Activated naive CD4-positive, alpha-beta T cell treated with Interleukin-2 at 50 U/mL for 16 hours (primary cell): ENCODE results near the gene KIAA1755.

Experiments used
- DNase-seq: peaks from one replicate; pipeline ENCODE4 v3.0.0-alpha.2; 2020

The KIAA1755 gene

DNA sequence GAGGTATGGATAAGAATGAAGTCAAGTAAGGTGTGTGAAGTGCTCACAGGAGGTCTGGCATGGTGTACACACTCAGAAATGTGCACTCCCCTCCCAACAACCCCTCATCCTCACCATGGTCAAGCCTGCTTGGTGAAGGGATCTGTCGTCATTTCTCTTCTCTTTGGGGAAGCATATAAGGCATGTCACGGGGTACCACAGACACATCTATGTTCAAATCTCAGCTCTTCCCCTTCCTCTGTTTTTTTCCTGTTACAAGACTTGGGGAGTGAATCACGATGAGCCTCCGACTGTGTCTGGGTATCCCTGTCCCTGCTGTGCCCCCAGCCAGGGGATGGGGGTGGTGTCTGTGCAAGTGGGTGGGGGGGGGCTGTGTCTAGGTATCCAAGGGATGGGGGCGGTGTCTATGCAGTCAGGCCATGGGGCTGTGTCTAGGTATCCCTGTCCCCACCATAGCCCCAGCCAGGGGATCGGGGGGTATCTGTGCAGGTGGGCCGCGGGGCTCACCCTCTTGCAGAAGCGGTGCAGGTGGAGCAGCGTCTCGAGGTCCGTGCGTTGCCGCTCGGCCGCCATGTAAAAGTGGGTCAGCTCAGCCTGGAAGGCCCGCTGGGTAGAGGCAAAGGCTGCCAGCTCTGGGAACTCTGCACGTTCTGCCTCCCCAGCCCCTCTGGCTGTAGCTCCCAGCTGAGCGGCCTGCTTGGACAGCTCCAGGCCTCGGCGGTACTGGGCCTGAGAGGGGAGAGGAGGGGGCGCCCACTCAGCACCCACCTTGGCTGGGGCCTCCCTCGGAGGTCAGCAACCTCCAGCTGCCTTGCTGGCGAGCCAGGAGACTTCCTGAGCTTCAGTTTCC is 43.6 kb downstream of the KIAA1755 start:
- no peak for DNase-seq

DNA sequence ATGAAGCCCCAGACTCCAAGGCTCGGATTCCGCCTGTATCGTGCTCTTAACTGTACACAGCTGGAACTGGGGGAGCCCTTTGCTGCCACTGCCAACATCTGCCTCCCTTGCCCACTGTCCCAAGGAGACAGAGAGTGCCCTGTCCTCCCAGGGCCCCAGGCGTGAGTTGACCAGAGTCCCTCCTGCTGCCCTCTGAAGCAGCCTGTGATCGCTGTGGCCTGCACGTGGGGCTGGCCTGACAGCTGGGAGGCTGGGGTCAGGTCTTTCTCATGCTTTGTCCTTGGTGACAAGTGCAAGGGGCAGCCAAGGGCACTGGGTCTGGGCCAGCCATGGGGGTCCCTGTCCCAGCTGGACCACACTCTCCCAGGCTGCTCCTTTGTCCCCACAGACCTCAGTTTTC is 44.3 kb downstream of the KIAA1755 start:
- no peak for DNase-seq

DNA sequence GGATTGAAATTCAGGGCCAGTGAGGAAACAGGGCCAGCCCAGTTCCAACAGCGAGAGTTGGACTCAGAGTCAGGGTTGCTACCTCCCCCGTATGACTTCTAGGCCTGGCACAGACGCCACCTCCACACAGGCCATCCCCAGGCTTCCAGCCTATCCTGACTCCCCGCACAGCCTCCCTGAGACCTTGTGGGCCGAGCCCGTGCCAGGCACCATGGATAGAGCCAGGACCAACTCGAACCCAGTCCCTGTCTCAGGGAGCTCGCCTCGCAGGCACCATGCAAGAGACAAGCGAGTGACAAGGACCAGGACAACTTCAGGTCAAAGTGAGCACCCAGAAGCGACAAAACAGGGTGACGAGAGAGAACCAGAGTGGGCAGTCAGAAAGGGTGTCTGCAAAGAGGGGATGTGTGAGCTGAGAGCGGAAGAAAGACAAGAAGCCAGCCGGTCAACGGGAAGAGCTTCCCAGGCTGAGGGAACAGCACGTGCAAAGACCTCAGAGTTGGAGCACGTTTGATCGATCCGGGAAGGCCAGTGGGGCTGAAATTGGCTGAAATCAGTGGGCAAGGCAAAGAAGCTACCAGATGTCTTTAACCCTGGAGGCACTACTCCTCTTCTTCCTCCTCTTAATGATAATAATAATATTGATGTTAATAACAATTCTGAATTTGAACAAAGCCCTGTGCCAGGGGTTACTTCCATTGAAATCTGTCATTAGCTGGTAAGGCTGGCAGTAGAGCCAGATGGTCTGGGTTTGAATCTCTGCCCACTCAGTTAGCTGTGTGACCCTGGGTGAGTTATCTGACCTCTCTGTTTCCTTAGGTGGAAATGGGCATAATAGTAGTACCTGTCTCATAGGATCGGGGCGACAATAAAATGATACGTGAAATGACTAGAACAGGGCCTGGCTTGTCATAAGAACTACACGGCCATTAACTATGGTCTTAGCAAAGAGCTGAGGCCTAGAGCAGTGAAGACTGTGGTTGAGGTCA is 45.0 kb downstream of the KIAA1755 start:
- DNase-seq = no peak

DNA sequence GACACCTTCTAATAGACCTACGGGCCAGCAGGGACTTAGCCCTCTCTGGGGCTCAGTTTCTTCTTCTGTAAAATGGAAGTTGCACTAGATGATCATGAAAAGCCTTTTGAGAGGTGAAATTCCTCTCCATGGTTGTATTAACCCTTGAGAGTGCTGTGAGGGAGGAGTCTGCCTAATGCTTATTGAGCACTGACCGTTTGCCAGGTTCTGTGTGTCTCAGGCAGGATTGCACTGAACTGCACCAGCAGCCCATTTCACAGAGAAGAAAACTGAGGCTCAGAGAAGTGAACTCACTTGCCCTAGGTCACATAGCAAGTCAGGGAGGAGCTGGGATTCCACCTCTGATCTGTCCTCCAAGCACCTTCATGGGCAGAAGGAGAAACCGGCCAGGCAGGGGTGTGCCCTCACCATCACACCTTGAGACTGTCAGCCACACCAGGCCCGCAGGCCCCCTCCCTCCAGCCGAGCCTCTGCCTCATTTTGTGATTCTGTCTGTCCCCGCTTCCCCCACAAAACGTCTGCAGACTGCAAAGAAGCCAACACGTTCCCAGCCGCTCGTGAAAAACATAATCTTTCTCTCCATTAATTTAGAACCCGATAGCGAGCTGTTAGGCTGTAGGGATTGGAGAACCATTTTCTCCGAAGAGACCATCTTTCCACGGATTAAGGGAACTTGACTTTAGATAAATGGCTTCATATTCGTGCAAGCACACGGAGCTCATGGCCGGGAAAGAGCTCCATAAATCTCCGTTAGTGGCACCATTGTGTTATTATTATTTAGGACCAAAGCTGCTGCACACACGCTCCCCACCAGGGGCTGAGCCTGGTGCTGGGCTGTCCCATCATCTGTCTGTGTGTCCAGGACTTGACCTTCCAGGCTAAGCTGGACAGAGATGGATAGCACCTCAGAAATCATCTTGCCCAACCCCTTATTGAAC is 46.0 kb downstream of the KIAA1755 start:
- no peak for DNase-seq

DNA sequence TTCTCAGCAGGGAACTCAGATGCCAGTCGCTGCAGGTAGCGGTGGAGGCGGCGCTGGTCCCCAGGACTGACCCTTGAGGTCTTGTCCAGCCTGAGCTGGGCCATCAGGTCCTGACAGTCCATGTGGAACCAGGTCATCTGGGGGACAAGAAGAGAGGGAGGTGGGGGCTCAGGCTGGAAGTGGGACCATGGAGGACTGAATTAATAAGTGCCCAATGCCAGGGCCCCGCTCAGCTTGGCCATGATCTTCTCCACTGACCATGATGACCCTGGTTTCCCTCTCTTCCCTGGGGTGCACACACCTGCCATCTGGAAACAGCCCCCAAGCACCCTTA is 47.0 kb downstream of the KIAA1755 start:
- DNase-seq = no peak

DNA sequence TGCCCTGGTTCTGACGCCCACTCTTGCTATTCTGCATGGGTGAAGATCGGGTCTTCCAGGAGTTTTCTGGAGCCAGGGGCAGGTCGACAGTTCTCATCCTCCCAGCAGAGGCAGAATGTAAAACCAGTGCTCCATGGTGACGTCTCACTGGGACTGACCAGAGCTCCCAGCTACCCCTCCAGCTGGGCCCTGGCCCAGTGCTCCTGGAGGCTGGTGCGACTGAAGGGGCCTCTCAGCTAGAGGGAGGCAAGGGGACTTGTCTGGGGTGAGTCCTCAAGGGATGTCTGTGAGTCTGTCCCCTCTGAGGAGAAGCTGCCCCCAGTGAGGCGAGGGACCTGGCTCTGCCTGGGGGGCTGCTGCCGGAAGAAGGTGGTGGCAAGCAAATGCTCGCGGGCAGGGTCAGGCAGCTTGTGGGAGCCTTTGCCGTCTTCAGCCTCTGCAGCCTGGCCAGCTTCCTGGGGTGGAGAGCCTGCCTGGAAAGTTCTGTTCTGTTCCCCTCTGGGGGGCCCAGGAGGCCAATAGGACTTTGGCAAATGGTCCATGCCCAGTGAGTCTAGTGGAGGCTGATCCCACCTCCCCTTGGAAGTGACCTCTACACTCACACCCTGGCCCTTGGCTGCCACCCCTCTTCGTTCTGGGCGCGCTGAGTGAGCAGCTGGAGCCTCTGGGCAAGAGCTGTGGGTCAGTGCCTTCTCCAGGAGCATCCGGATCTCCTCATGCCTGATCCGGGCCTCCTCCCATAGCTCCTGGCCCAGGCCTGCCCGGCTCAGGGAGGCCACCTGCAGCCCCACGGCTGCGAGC is 47.5 kb downstream of the KIAA1755 start:
- DNase-seq = no peak

DNA sequence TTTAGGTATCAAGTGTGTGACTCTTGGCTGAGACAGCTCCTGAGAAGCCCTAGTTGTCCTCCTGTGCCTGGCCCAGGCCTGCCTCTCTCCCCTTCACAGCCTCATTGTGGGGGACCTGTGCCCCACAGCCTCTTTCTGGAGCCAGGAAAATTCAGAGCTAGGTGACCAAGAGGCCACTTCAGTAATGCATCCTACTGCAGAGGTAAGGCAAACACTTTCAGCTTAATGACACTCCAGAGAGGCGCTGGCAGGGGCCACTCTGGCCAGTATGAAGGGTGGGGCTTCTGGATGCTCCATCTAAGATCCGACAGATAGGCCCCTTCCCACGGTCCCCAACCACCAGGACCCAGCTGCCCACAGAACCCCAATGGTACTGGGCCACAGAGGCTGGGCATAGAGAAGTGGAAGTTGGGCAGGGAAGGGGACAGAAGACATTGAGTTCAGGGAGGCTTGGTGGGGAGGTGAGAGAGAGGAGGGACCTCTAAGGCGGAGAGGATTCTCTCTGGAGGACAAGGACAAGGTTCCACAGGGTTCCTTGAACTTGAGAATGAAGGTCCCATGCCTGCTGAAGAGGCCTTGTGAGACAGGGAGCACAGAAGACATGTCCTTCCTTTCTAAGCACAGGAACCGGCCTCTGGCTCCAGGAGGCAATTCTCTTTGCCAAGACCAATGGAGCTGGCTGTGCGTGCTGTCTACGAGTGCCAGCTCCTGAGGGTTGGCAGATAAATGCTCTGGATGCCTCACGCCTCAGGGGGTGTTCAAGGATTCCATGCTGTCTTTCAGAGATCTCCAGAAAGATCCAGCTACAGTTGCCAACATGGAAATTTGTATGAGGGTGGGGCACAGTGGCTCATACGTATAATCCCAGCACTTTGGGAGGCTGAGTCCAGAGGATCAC is 49.1 kb downstream of the KIAA1755 start:
- no peak for DNase-seq

DNA sequence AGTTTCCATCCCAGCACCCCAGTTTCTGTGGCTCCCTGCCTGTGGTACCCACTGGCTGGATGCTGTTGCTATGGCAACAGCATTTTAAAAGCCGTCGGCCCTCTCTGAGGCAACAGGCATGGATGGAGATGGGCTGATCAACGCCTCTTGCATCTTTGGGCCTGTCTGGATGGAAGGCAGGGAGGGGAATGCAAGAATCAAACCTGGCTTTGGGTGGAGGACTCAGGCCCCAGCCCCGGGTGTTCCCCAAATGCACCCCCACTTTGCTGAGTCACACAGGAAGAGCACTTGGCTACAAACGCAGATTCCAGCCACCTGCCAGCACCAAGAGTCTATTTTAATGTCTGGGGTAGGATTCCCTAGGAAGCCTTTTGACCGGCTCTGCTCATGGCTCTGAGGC is 49.8 kb downstream of the KIAA1755 start:
- no peak for DNase-seq

DNA sequence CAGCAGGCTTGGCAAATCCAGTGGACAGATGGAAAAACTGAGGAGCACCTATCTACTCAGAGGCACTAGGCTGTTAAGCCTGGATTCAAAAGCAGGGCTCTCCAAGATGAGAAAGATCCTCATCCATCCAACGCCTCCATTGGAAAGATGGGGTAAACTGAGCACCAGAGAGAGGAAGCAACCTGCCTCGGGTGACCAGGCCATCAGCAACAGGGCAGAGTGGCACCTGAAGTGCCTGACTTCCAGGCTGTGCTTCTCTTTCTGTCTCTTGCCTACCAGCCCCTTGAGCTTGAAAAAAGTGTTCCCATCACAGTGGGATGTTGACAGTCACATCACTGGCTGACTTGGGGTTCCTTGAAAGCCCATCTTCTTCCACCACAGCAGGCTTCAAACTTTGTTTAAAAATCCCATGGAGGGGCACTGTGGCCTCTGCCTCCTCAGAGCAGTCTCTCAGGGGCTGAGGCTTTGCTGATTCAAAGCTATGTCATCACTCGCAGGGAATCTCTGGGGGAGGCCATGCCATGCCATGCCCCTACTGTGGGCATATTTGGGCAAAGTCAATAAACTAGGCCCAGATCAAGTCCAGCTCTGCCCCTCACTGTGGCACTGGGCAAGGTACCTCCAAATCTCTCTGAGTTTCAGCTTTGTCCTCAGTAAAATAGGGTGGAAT is 50.7 kb downstream of the KIAA1755 start:
- no peak for DNase-seq

DNA sequence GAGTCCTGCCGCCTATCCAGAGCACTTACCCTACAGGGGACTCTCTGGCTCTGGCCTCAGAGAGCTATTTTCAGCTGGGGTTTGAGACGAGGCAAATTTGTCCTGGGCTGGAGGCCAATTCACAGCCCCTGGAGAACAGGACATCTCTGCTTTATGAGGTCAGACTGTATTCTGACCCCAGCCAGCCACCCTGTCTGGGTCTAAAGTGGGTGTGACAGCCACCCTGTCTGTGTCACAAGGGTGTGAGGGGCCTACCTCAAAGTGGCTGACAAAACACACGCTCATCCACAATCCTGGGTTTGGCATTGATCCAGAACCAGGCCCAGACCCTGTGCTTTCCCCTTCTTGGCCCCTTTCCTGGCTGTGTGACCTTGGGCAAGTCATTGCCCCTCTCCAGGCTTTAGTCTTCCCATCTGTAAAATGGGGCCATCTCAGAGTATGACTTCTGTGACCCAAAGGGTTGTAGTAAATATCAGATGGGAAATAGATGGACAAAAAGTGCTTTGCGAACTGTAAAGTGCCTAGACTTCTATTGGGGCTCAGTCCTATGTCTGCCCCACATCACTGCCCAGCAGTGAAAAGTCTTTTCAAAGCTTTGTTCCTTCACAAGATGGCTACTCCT is 51.4 kb downstream of the KIAA1755 start:
- DNase-seq = no peak

DNA sequence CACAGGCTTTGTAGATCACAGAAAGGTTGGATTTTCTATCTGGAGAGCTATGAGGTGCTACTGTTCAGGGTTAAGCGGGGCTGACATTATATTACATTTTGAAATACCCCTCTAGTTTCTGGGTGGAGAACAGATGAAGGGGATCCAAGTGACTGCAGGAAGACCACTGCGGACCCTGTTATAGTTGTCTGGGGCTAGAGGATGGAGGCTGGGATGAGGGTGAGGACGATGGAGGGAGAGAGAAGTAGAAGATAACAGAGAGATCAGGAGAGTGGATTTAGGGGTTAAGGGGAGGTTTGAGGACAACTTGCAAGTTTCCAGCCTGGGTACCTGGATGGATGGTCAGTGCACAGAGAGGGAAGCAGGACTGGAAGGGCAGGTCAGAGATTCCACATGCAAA is 52.0 kb downstream of the KIAA1755 start:
- no peak for DNase-seq

DNA sequence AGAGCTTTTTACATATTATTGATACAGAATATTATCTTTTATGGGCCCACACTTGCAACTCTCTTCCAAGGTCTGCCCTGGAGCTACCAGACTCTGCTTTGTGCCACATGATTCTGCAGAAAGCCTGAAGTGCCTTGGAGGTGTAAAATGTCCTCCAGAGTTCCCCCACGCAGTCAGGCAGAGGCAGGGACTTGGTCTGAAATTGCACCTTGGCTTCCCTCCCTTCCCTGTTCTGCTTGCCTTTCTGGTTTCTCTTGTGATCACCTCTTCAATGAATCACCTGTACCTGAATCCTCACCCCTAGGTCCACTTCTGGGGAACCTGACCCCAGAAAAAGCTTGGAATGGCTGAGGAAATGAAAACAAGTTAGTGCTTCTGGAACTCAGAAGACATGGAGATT is 52.4 kb downstream of the KIAA1755 start:
- DNase-seq = no peak

DNA sequence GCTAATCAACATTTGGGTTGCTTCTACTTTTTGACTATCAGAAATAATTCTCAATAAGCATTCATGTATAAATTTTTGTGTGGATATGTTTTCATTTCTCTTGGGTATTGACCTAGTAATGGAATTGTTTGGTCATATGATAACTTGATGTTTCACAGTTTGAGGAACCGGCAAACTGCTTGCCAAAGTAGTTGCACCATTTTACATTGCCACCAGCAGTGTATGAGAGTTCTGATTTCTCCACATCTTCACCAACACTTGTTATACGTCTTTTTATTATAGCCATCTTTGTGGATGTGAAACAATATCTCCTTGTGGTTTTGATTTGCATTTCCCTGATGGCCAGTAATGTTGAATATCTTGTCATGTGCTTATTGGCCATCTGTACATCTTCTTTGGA is 52.9 kb downstream of the KIAA1755 start:
- no peak for DNase-seq

DNA sequence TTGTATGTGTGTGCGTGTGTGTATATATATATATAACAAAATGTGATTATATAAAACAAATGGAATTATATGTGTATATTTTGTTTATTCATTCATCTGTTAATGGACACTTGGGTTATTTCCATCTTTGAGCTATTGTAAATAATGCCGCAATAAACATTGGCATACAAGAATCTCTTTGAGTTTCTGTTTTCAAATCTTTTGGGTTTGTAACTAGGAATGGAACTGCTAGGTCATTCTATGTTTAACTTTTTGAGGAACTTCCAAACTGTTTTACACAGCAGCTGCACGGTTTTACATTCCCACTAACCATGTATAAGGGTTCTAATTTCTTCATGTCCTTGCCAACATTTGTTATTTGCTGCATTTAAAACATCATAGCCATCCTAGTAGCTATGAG is 55.5 kb downstream of the KIAA1755 start:
- no peak for DNase-seq

DNA sequence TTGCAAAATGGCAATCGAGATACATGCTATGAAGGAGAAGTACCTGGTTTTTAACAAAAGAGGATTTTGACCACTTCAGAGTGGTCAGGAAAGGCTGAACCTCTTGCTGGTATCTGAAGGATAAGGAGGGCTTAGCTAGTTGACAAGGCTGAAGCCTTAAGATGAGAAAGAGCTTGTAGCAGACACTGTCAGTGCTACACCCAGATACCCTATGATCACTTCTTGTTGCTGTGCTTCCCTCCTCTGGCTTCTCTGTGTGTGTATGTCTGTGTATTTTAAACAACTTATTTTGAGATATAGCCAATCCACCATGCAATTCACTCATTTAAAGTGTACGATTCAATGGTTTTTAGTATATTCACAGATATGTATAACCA is 56.6 kb downstream of the KIAA1755 start:
- no peak for DNase-seq

DNA sequence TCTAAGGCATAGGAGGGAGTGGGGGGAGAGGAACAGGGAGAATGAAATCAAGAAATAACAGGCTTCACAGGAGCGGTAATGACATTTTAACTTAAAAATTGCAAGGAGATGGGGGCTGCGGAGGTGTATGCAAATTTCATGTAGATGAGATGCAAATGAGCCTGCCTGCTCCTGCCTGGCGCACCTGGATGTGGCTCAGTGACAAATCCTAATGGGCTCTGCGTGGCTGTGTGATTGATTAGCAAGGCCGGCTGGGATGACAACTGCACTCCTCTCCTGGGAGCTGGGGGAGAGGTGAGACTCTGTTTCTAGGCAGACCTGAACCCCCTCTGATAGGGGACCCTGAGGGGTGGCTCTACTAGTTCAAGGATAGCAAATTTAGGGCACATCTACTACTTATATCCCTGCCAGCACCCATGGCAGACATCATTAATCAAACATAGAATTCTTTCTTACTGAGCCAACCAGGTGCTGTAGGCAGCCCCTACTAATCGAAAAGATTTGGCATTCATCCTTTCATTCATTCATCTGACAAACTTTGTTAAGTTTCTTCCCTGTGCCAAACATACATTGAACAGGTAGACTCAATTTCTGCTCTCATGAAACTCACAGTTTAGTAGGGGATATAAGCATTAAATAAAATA is 57.1 kb downstream of the KIAA1755 start:
- no peak for DNase-seq

DNA sequence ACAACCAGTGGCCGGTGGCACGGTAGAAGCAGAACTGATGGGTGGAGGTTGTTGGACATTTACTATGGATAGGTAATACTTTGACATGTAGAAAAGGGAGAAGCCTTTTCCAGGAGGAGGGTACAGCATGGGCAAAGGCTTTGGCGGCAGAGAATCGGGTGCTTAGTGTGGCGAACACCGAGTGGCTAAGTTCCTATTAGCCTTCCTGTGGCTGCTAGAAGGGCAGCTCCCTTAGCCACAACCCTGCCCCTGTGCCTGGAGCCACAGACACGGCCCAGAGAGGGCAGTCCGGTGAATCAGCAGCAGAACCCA is 57.6 kb downstream of the KIAA1755 start:
- DNase-seq = no peak

DNA sequence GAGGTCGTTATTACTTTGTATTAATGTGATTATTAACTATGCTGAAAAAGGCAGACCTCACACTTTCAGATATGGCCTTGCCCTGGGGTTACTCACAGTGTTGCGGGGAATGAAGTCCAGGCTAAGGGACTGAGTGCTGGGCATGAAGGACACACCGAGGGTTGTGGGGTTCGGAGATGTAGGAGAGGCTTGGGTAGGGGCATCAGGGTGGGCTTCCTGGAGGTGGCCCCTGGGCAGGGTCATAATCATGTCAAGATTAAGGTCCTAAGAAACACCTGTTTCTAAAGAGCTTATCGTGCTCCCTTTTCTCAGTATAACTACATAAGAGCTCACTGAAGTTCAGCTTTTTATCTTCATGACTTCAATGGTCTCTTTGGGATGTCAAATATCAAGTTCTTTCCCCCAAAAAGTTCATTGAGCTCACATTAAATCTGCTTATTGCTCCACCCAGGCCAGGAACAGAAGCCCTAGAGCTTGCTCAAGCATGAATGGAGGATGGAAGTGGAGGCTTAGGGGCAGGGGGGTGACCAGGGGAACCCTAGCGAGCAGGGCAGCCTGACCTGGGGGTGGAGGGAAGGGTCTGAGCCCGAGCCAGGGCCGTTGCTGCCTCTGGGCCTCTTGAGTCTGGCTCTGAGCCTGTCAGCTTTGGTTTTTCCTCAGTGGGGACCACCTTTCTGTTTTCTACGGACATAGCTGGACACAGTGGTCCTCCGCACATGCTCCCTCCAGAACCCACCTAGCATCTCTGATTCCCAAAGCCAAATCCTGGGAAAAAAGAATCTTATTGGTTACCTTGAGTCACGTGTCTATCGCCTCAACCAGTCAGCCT is 58.2 kb downstream of the KIAA1755 start:
- DNase-seq = no peak

DNA sequence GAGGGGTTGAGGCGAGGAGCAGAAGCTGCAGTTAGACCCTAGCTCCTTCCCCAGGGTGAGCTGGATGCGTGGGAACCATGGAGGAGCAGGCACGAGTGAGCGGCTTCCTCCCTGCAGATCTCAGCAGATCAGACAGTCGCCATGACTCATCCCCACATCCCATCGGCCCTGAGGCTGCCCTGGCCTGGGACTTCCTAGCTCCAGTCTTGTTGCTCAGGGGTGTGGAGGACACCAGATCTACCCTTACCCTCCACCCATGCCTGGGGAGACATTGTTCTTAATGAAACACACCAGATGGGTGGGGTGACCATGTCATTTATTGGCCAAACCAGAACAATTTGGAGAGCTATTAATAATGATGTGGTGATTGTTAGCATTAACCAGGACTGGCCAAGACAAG is 59.2 kb downstream of the KIAA1755 start:
- no peak for DNase-seq
